ENCODE measurements around the gene M1AP.

Gene M1AP

GRCh38 chr2:74548900-74549826 is 99.0 kb downstream of the M1AP start:
- H3K9ac ChIP-seq (ENCODE audit: low read depth, low read length) = no peak overlapping the region
- no peaks in the 10 kb centered on the region for H3K36me3 ChIP-seq (ENCODE audit: insufficient read depth, low read length)
- H3K27me3 ChIP-seq (ENCODE audit: insufficient read depth, low read length, poor library complexity) = no peaks in the 10 kb centered on the region
- TF ChIP-seq CTCF (IDR thresholded peaks at IDR 0.05; ENCODE audit: borderline replicate concordance, extremely low read depth, low read length, poor library complexity, severe bottlenecking) (no peak), EZH2 (IDR thresholded peaks at IDR 0.05; ENCODE audit: borderline replicate concordance, low read depth, low read length, severe bottlenecking) (no peak)
- H2AFZ ChIP-seq (ENCODE audit: low read depth, low read length) = no peak overlapping the region
- H3K4me3 ChIP-seq (ENCODE audit: low read depth in 1 of 2, low read length in 2 of 2) = no peak overlapping the region
- H3K4me1 ChIP-seq (ENCODE audit: insufficient read depth, low read length) = peaks cover 8% of the 10 kb centered on the region
- no peaks in the 10 kb centered on the region for H3K9me3 ChIP-seq (ENCODE audit: insufficient read depth, low read length, severe bottlenecking)
- no peak overlapping the region for H3K27ac ChIP-seq (ENCODE audit: low read length)
- no peaks in the 10 kb centered on the region for H3K79me2 ChIP-seq (ENCODE audit: insufficient read depth, low read length)
- H3K4me2 ChIP-seq (ENCODE audit: insufficient read depth, low read length) = no peak overlapping the region
- no peak for DNase-seq
- H4K20me1 ChIP-seq (ENCODE audit: insufficient read depth, low read length) = no peaks in the 10 kb centered on the region
- ATAC-seq (ENCODE audit: insufficient read depth, low read depth) = no peak

- Histone ChIP-seq H3K9ac (ENCODE audit: low read depth, low read length) (no peak overlapping the region), H3K4me1 (ENCODE audit: insufficient read depth, low read length) (peaks cover under 1% of the 10 kb centered on the region), H3K4me3 (ENCODE audit: low read depth in 1 of 2, low read length in 2 of 2) (no peak overlapping the region), H3K4me2 (ENCODE audit: insufficient read depth, low read length) (no peak overlapping the region), H3K27ac (ENCODE audit: low read length) (no peak overlapping the region), H3K9me3 (ENCODE audit: insufficient read depth, low read length, severe bottlenecking) (no peaks in the 10 kb centered on the region), H4K20me1 (ENCODE audit: insufficient read depth, low read length) (no peaks in the 10 kb centered on the region), H3K36me3 (ENCODE audit: insufficient read depth, low read length) (no peaks in the 10 kb centered on the region), H3K27me3 (ENCODE audit: insufficient read depth, low read length, poor library complexity) (no peaks in the 10 kb centered on the region), H3K79me2 (ENCODE audit: insufficient read depth, low read length) (no peaks in the 10 kb centered on the region), H2AFZ (ENCODE audit: low read depth, low read length) (no peak overlapping the region)
- ATAC-seq (ENCODE audit: insufficient read depth, low read depth) (no peak), DNase-seq (no peak)
- TF ChIP-seq EZH2 (IDR thresholded peaks at IDR 0.05; ENCODE audit: borderline replicate concordance, low read depth, low read length, severe bottlenecking) = no peak
- no peak for TF ChIP-seq CTCF (IDR thresholded peaks at IDR 0.05; ENCODE audit: borderline replicate concordance, extremely low read depth, low read length, poor library complexity, severe bottlenecking)
Measured at GRCh38 chr2:74548285-74548899, 99.7 kb downstream of the M1AP start.

- Histone ChIP-seq H2AFZ (ENCODE audit: low read depth, low read length) (no peak overlapping the region), H3K27me3 (ENCODE audit: insufficient read depth, low read length, poor library complexity) (no peaks in the 10 kb centered on the region), H3K4me2 (ENCODE audit: insufficient read depth, low read length) (no peak overlapping the region), H3K9me3 (ENCODE audit: insufficient read depth, low read length, severe bottlenecking) (no peaks in the 10 kb centered on the region), H3K9ac (ENCODE audit: low read depth, low read length) (no peak overlapping the region), H3K79me2 (ENCODE audit: insufficient read depth, low read length) (no peaks in the 10 kb centered on the region), H3K4me3 (ENCODE audit: low read depth in 1 of 2, low read length in 2 of 2) (no peak overlapping the region), H3K27ac (ENCODE audit: low read length) (no peak overlapping the region), H4K20me1 (ENCODE audit: insufficient read depth, low read length) (no peaks in the 10 kb centered on the region), H3K4me1 (ENCODE audit: insufficient read depth, low read length) (no peaks in the 10 kb centered on the region), H3K36me3 (ENCODE audit: insufficient read depth, low read length) (no peaks in the 10 kb centered on the region)
- TF ChIP-seq EZH2 (IDR thresholded peaks at IDR 0.05; ENCODE audit: borderline replicate concordance, low read depth, low read length, severe bottlenecking) (no peak), CTCF (IDR thresholded peaks at IDR 0.05; ENCODE audit: borderline replicate concordance, extremely low read depth, low read length, poor library complexity, severe bottlenecking) (no peak)
- DNase-seq (no peak), ATAC-seq (ENCODE audit: insufficient read depth, low read depth) (no peak)
Measured at GRCh38 chr2:74546004-74546403, 102.1 kb downstream of the M1AP start.

Data from DND-41 (cell line).